OCI-LY1 (cell line): ENCODE measurements around the gene PALB2.

Experiments used
- CTCF ChIP-seq: fragments of 200-600 bp; sonication (generic), shearing (Covaris generic); IDR thresholded peaks from 2 replicates; pipeline ENCODE4 v1.5.1; 2017; ENCODE audit warnings: mild to moderate bottlenecking, antibody characterized with exemption, low read length, moderate library complexity, mixed read lengths
- EZH2 ChIP-seq: fragments of 200-600 bp; sonication (generic), shearing (Covaris generic); IDR thresholded peaks from 2 replicates; pipeline ENCODE4 v1.8.0; 2017; ENCODE audit warnings: borderline replicate concordance, mixed run types, mild to moderate bottlenecking, antibody characterized with exemption, low read length, moderate library complexity, mixed read lengths

DNA sequence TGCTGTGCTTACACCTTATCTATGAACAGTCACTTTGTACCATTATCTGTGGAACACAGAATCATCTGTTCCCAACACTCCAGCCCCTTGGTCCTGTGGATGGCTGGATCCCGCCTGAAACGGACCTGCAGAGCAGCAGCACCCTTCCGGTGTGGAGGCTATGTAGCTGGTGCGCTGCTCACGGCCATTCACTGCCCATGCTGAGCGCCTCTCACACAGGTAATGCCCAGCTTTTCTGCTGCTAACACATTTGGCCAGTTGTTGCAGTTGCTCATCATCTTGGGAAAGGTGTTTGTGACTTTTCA, 26.2 kb upstream of the PALB2 start:
- TF ChIP-seq CTCF (no peak), EZH2 (no peak)
